NCI-H2196 treated with DMSO at 0.1 percent for 48 hours (cell line): Measurements from ENCODE around the gene AP1AR.

Source experiments
- DNase-seq: peaks from one replicate; lab custom pipeline; 2025; ENCODE audit not compliant: unreplicated experiment; lab: John Stamatoyannopoulos, UW

Gene AP1AR

DNA sequence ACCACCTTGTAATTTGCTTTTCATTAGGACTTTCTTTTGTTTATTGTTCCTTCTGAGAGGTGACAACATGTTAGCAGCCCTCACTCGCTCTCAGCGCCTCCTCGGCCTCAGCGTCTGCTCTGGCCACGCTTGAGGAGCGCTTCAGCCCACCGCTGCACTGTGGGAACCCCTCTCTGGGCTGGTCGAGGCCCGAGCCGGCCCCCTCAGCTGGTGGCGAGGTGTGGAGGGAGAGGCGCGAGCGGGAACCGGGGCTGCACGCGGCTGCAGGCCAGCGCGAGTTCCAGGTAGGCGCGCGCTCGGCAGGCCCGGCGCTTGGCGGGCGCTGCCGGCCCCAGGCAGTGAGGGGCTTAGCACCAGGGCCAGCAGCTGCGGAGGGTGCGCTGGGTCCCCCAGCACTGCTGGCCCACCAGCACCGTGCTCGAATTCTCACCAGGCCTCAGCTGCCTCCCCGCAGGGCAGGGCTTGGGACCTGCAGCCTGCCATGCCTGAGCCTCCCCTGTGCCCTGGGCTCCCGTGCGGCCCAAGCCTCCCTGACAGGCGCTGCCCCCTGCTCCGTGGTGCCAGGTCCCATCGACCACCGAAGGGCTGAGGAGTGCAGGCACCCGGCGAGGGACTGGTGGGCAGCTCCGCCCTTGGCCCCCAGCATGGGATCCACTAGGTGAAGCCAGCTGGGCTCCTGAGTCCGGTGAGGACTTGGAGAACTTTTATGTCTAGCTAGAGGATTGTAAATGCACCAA, 9.2 kb upstream of the AP1AR start:
- no peak for DNase-seq

DNA sequence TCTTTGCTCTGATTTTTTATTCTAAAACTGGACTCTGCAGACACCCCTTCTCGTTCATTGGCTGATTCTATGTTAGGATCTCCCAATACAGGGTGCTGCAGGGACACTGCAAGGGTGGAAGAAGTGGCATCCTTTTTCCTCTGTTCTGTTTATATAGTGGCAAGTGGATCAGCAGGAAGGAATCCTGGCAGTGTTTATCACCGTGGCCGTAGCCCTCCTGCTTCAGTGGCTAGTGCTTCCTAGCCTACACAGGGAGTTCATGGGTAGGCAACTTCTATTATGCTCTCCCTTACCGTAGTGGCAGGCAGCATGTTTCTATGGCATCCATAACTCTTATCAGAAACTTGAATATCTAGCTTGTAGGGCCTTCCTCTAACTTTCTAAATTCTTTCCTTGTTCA, 6.4 kb upstream of the AP1AR start:
- DNase-seq = no peak

DNA sequence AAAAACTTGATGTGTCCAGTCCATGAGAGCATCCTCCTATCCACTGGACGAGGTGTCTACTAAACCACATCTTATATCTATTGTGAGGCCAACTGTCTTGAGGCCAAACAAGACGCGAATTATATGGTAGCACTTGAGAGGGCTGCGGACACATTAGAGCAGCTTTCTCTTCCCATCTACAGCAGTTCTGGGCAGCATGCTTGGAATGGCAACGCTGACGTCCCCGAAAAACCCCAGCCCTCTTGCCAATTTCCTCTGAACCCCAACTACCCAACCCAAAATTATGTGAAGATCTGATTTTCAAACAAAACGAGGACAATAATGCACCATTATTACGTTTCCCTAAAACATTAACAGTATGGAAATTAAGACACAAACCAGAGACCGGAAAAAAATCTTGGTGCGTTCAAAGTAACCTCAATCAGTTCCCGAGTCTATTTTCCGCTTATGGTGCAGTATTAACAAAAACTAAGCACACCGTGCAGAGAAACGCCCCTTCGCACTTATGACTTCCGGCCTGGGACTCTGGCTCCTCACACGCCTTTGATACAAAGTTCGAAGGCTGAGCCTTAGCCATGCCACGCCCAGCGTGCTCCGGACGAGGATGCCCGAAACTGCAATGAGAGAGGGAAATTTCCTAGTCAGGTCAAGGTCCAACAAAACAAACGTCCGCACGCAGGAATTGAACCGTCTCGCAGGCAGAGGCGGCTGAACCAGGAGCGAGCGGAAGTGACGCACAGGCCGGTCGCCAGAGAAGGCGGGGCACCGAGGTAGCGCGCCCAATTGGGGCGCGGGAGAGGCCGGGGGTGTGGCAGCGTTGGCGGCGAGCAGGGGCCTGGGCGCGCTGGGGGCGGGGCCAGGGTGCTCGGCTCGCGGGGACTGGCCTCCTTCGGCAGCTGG, 458 bp upstream of the AP1AR start:
- DNase-seq = peak; percentile 80

- peak; percentile 2 for DNase-seq
These were observed 3.5 kb downstream of the AP1AR start for GRCh38 chr4:112234952-112235609.

DNA sequence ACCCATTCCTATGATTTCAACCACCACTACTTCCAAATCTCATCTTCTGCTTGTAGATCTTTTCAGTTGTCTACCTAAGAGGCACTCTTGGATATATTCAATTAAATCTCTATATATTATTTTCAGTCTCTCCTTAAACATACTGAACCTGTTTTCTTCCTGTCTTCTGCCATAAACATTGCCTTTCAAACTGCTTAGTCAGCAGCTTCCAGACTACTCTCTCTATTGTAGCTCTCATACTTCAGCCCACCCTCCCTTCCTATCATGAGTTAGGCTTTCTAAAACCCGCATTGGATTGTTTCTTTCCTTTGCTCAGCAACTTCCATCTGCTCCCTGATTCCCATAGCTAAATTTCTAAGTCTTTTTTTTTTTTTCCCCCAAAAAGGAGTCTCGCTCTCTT, 4.5 kb downstream of the AP1AR start:
- no peak for DNase-seq

GRCh38 chr4:112238833-112239232, 7.2 kb downstream of the AP1AR start:
- no peak for DNase-seq

- no peak for DNase-seq
These were observed 13.8 kb downstream of the AP1AR start for GRCh38 chr4:112245383-112245782.

DNA sequence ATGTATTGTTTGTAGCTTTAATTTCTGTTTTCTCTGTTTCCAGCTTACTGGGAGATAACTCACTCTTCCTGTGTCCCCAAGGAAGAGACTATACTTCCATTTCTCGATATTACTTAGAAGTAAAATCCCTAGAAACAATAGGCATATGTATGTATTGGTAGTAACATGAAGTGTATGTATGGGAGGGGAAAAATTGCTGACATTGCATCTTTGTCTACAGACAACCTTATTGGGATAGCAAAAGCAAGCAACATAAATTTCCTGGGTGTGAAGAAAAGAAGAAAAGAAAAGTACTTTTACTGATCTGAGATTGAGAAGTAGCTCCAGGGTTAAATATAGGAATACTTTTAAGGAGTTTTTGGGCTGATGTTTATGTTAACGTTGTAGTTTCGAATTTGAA, 15.4 kb downstream of the AP1AR start:
- DNase-seq = no peak

- DNase-seq = no peak
These were observed 19.5 kb downstream of the AP1AR start for GRCh38 chr4:112251019-112251643.

DNA sequence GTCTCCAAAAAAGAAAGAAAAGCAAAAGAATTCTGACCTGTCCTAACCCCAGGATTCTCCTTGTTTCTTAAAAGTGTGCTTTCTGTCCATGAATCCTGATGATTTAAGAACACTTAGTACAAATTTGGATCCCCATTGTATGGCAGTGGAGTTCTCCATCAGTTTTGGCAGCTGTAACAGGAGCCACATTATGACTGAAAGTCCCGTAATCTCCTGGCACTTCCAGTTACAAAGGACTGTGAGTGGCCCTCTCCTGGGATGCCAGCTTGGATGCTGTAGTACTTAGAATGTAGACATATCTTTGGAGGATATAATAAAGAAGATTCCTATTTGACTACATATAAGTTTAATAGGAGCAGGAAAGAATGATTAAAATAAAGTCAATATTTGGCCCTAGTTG, 20.6 kb downstream of the AP1AR start:
- DNase-seq = no peak

- DNase-seq = no peak
These were observed 21.9 kb downstream of the AP1AR start for GRCh38 chr4:112253382-112254000.

GRCh38 chr4:112257098-112257497, 25.5 kb downstream of the AP1AR start:
- no peak for DNase-seq

GRCh38 chr4:112266823-112267222, 35.2 kb downstream of the AP1AR start:
- no peak for DNase-seq

GRCh38 chr4:112270051-112270450, 38.5 kb downstream of the AP1AR start:
- no peak for DNase-seq

DNA sequence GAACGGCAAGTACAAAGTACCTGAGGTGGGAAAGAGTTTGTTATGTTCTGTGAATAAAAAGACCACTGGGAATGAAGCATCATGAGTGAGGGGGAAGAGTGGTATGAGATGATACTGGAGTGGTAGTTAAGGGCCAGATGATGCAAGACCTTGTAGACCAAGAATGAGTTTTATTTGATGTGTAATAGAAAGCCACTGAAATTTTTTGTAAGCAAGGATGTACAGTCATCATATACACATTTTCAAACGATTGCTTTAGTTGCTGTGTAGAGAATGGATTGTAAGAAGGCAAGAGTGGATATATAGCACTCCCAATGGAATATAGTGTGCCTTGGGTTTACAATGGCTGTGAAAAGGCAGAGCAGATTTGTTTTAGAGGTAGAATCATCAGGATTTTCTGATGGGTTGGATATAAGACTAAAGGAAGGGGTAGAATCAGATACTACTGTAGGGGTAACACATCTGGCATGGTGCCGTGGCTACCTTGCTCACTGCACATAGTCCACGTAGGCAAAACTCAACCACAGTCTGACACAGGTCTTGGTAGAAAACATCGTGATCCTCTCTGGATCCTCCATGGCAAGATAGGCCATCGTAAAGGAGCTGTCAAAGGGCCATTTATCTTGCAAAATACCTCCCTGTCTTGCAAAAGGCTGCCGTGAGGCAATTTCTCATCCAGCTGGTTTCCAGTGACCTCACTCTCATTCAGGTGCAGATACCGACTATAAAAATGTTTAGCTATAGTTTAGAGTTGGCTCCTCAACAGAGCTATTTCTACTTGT, 39.2 kb downstream of the AP1AR start:
- DNase-seq = no peak

DNA sequence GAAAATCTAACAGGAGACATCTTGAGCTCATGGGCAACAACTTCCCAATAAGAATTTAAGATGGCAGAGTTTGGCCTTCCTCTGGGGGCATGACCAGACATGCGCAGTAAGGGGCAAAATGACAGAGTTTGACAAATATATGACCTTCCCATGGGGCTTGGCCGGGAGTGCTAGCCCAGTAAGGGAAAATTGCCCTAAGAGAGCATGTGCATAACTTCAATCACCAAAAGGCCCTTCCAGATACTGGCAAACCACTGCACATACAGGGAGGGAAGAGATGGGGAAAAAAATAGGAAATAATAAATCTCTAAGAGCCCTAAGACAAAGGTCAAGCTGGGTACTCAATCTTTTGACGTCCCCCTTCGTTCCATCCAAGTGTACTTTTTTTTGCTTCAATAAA, 40.7 kb downstream of the AP1AR start:
- DNase-seq = no peak

GRCh38 chr4:112274959-112275358, 43.4 kb downstream of the AP1AR start:
- DNase-seq = no peak

GRCh38 chr4:112276113-112276512, 44.5 kb downstream of the AP1AR start:
- DNase-seq = no peak

DNA sequence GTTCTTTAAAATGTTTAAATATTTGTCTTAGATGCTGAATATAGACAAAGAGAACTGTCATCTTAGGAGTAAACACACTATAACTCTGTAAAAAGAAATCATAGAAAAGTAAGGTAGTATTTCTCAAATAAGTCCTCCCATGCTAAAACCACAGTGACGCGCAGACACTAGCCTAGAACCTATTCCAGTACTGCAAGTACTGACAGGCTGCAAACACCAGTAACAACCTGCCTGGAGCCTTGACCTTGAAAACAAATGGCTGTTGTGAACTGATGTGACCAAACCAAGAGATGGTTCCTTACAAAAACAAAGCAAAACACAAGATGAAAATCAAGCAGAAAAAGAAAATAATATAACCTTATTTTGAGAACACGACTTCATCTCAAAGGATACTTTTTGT, 45.6 kb downstream of the AP1AR start:
- DNase-seq = no peak
